SK-N-SH treated with all-trans-retinoic acid at 6 μM for 48 hours (cell line): ENCODE data around the gene IQCH.
"Not testable (repeated sequence)": the region's sequence is repeated elsewhere in the genome, so short reads cannot be mapped to it uniquely, and the experiment has no call there.

Experiments
- ATAC-seq: fragments of 200-7000 bp; cut with Tn5 transposase; 3 replicates; pipeline ENCODE4 v1.9.1; 2020; ENCODE audit warnings: mild to moderate bottlenecking, moderate library complexity
- ARNTL ChIP-seq: fragments of 450-650 bp; formaldehyde crosslinking; IDR thresholded peaks from 2 replicates; pipeline ENCODE4 v1.5.0; 2020; ENCODE audit warnings: low read depth, mild to moderate bottlenecking, moderate library complexity, borderline replicate concordance
- BACH2 ChIP-seq: fragments of 250-450 bp; sonication (Bioruptor Pico); IDR thresholded peaks from 2 replicates; pipeline ENCODE4 v1.9.0; 2021; ENCODE audit warnings: mild to moderate bottlenecking, borderline replicate concordance
- CREB5 ChIP-seq: fragments of 250-450 bp; sonication (Bioruptor Pico); IDR thresholded peaks from 2 replicates; pipeline ENCODE4 v1.5.1; 2020; ENCODE audit warnings: low read depth, mild to moderate bottlenecking, moderate library complexity
- CSDC2 ChIP-seq: fragments of 250-450 bp; sonication (Bioruptor Pico); IDR thresholded peaks from 2 replicates; pipeline ENCODE4 v1.5.0; 2020; ENCODE audit warnings: mild to moderate bottlenecking, moderate library complexity
- CSRNP3 ChIP-seq: fragments of 250-450 bp; sonication (Bioruptor Pico); IDR thresholded peaks from 2 replicates; pipeline ENCODE4 v1.5.1; 2021; ENCODE audit warnings: mild to moderate bottlenecking, moderate library complexity
- ESRRG ChIP-seq: fragments of 250-450 bp; sonication (Bioruptor Pico); IDR thresholded peaks from 2 replicates; pipeline ENCODE4 v1.6.1; 2021; ENCODE audit warnings: mild to moderate bottlenecking
- GLIS3 ChIP-seq: fragments of 250-450 bp; sonication (Bioruptor Pico); IDR thresholded peaks from 2 replicates; pipeline ENCODE4 v1.5.0; 2020; ENCODE audit warnings: mild to moderate bottlenecking, moderate library complexity
- ISL1 ChIP-seq: fragments of 250-450 bp; sonication (Bioruptor Pico); IDR thresholded peaks from 2 replicates; pipeline ENCODE4 v2.1.2; 2022; ENCODE audit warnings: mild to moderate bottlenecking, moderate library complexity
- OSR1 ChIP-seq: fragments of 250-450 bp; sonication (Bioruptor Pico); IDR thresholded peaks from 2 replicates; pipeline ENCODE4 v1.8.0; 2022; ENCODE audit warnings: moderate library complexity, mild to moderate bottlenecking, inconsistent platforms
- PATZ1 ChIP-seq: fragments of 250-450 bp; sonication (Bioruptor Pico); IDR thresholded peaks from 2 replicates; pipeline ENCODE4 v1.8.0; 2020; ENCODE audit warnings: mild to moderate bottlenecking, moderate library complexity, borderline replicate concordance
- RARB ChIP-seq: fragments of 250-450 bp; sonication (Bioruptor Pico); IDR thresholded peaks from 2 replicates; pipeline ENCODE4 v1.8.0; 2021; ENCODE audit warnings: mild to moderate bottlenecking, moderate library complexity
- SNAI2 ChIP-seq: fragments of 250-450 bp; sonication (Bioruptor Pico); IDR thresholded peaks from 2 replicates; pipeline ENCODE4 v1.5.0; 2020; ENCODE audit warnings: mild to moderate bottlenecking, moderate library complexity
- TCF4 ChIP-seq: fragments of 250-450 bp; sonication (Bioruptor Pico); IDR thresholded peaks from 2 replicates; pipeline ENCODE4 v1.8.0; 2021; ENCODE audit warnings: mild to moderate bottlenecking, moderate library complexity, borderline replicate concordance
- TOX ChIP-seq: fragments of 250-450 bp; sonication (Bioruptor Pico); IDR thresholded peaks from 2 replicates; pipeline ENCODE4 v1.8.0; 2021; ENCODE audit warnings: mild to moderate bottlenecking, moderate library complexity, borderline replicate concordance
- ZC3H10 ChIP-seq: fragments of 250-450 bp; sonication (Bioruptor Pico); IDR thresholded peaks from 2 replicates; pipeline ENCODE4 v1.5.1; 2021; ENCODE audit warnings: mild to moderate bottlenecking, moderate library complexity
- ZFP30 ChIP-seq: fragments of 450-650 bp; formaldehyde crosslinking; IDR thresholded peaks from 2 replicates; pipeline ENCODE4 v1.5.0; 2022; ENCODE audit warnings: mild to moderate bottlenecking, moderate library complexity
- ZNF565 ChIP-seq: fragments of 450-650 bp; formaldehyde crosslinking; conservative IDR thresholded peaks from 2 replicates; pipeline ENCODE4 v1.5.0; 2020; ENCODE audit warnings: low read depth, mild to moderate bottlenecking, moderate library complexity
- ZNF70 ChIP-seq: fragments of 450-650 bp; formaldehyde crosslinking; IDR thresholded peaks from 2 replicates; pipeline ENCODE4 v1.5.0; 2020; ENCODE audit warnings: mild to moderate bottlenecking, moderate library complexity
- ZNF8 ChIP-seq: fragments of 450-650 bp; formaldehyde crosslinking; IDR thresholded peaks from 2 replicates; pipeline ENCODE4 v1.5.0; 2020; ENCODE audit warnings: mild to moderate bottlenecking, moderate library complexity
- TF ChIP-seq, protein P1 (sequence below): fragments of 250-450 bp; sonication (Bioruptor Pico); IDR thresholded peaks from 2 replicates; pipeline ENCODE4 v1.8.0; 2021; ENCODE audit warnings: low read depth, mild to moderate bottlenecking, moderate library complexity, borderline replicate concordance
- TF ChIP-seq, protein P2 (sequence below): fragments of 250-450 bp; sonication (Bioruptor Pico); IDR thresholded peaks from 2 replicates; pipeline ENCODE4 v1.5.0; 2020; ENCODE audit warnings: mild to moderate bottlenecking, moderate library complexity

IQCH gene

GRCh38 chr15:67361100-67361499 is 106.5 kb downstream of the IQCH start:
- ATAC-seq = no peak
- TF ChIP-seq, protein P1, sequence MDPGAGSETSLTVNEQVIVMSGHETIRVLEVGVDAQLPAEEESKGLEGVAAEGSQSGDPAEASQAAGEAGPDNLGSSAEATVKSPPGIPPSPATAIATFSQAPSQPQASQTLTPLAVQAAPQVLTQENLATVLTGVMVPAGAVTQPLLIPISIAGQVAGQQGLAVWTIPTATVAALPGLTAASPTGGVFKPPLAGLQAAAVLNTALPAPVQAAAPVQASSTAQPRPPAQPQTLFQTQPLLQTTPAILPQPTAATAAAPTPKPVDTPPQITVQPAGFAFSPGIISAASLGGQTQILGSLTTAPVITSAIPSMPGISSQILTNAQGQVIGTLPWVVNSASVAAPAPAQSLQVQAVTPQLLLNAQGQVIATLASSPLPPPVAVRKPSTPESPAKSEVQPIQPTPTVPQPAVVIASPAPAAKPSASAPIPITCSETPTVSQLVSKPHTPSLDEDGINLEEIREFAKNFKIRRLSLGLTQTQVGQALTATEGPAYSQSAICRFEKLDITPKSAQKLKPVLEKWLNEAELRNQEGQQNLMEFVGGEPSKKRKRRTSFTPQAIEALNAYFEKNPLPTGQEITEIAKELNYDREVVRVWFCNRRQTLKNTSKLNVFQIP (CRISPR knock-in tag) = no peak
- TF ChIP-seq ZNF565 (CRISPR knock-in tag) (no peak), TCF4 (CRISPR knock-in tag) (no peak), ISL1 (CRISPR knock-in tag) (no peak), CSDC2 (CRISPR knock-in tag) (no peak), ZNF8 (CRISPR knock-in tag) (no peak), PATZ1 (no peak), CSRNP3 (CRISPR knock-in tag) (no peak), TOX (CRISPR knock-in tag) (no peak), CREB5 (CRISPR knock-in tag) (no peak), ESRRG (CRISPR knock-in tag) (no peak), SNAI2 (no peak), OSR1 (CRISPR knock-in tag) (no peak), ZFP30 (CRISPR knock-in tag) (no peak), ARNTL (CRISPR knock-in tag) (no peak), ZC3H10 (no peak), BACH2 (CRISPR knock-in tag) (no peak), GLIS3 (CRISPR knock-in tag) (no peak)
- TF ChIP-seq, protein P2, sequence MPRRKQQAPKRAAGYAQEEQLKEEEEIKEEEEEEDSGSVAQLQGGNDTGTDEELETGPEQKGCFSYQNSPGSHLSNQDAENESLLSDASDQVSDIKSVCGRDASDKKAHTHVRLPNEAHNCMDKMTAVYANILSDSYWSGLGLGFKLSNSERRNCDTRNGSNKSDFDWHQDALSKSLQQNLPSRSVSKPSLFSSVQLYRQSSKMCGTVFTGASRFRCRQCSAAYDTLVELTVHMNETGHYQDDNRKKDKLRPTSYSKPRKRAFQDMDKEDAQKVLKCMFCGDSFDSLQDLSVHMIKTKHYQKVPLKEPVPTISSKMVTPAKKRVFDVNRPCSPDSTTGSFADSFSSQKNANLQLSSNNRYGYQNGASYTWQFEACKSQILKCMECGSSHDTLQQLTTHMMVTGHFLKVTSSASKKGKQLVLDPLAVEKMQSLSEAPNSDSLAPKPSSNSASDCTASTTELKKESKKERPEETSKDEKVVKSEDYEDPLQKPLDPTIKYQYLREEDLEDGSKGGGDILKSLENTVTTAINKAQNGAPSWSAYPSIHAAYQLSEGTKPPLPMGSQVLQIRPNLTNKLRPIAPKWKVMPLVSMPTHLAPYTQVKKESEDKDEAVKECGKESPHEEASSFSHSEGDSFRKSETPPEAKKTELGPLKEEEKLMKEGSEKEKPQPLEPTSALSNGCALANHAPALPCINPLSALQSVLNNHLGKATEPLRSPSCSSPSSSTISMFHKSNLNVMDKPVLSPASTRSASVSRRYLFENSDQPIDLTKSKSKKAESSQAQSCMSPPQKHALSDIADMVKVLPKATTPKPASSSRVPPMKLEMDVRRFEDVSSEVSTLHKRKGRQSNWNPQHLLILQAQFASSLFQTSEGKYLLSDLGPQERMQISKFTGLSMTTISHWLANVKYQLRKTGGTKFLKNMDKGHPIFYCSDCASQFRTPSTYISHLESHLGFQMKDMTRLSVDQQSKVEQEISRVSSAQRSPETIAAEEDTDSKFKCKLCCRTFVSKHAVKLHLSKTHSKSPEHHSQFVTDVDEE (CRISPR knock-in tag) = no peak

GRCh38 chr15:67363712-67364111 is 109.1 kb downstream of the IQCH start:
- TF ChIP-seq ZNF8 (CRISPR knock-in tag) (peak; percentile 81), ZNF70 (CRISPR knock-in tag) (peak; percentile 82)
- not testable (repeated sequence) for ATAC-seq

- ATAC-seq = no peak
- TF ChIP-seq, protein P2 (CRISPR knock-in tag) = no peak
- TF ChIP-seq ZC3H10 (no peak), RARB (CRISPR knock-in tag) (no peak), BACH2 (CRISPR knock-in tag) (no peak), TOX (CRISPR knock-in tag) (no peak), OSR1 (CRISPR knock-in tag) (no peak), ESRRG (CRISPR knock-in tag) (no peak), ISL1 (CRISPR knock-in tag) (no peak), CSDC2 (CRISPR knock-in tag) (no peak), ZNF70 (CRISPR knock-in tag) (no peak), ZNF565 (CRISPR knock-in tag) (no peak), ZFP30 (CRISPR knock-in tag) (no peak), CREB5 (CRISPR knock-in tag) (no peak), CSRNP3 (CRISPR knock-in tag) (no peak), SNAI2 (no peak)
Observed at GRCh38 chr15:67365994-67366393, 111.4 kb downstream of the IQCH start.
